Activated CD4-positive, CD25-positive, alpha-beta regulatory T cell treated with anti-CD3 and anti-CD28 coated beads, Interleukin-2, amount 50 U/mL, for 24 hours (primary cell): Measurements from ENCODE around the gene POLRMT.
"Not testable (repeated sequence)": the region's sequence is repeated elsewhere in the genome, so short reads cannot be mapped to it uniquely, and the experiment has no call there.

Experiments used
- ATAC-seq, 2 donors: fragments of 150-1000 bp; cut with Tn5 transposase; one replicate each; pipeline ENCODE4 v1.10.0; 2021; ENCODE audit warnings: mild to moderate bottlenecking in 1 of 2, moderate library complexity in 1 of 2

The POLRMT gene

GRCh38 chr19:590750-591098, 42.6 kb downstream of the POLRMT start:
- ATAC-seq = no peak

- ATAC-seq = peak; percentile 17 to 44
Observed at GRCh38 chr19:590396-590745, 43.0 kb downstream of the POLRMT start.

DNA sequence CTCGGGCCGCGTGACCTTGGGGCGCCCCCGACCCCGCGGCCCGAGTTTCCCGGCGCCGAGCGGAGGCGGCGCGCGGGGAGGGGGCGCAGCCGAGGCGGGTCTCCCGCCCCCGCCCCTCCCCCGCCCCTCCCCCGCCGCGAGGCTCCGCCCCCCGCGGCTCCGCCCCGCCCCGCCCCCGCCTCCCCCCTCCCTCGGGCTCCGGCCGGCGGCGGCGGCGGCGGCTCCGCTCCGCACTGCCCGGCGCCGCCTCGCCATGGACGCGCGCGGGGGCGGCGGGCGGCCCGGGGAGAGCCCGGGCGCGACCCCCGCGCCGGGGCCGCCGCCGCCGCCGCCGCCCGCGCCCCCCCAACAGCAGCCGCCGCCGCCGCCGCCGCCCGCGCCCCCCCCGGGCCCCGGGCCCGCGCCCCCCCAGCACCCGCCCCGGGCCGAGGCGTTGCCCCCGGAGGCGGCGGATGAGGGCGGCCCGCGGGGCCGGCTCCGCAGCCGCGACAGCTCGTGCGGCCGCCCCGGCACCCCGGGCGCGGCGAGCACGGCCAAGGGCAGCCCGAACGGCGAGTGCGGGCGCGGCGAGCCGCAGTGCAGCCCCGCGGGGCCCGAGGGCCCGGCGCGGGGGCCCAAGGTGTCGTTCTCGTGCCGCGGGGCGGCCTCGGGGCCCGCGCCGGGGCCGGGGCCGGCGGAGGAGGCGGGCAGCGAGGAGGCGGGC, 43.5 kb downstream of the POLRMT start, which contains the start of gene HCN2:
Gene HCN2 (plus strand): TSS at position 189 of the 703 bp plus-strand sequence. CDS start 65 bp downstream, at position 254.
- ATAC-seq = no peak

GRCh38 chr19:588741-589692, 44.3 kb downstream of the POLRMT start:
- ATAC-seq = no peak

DNA sequence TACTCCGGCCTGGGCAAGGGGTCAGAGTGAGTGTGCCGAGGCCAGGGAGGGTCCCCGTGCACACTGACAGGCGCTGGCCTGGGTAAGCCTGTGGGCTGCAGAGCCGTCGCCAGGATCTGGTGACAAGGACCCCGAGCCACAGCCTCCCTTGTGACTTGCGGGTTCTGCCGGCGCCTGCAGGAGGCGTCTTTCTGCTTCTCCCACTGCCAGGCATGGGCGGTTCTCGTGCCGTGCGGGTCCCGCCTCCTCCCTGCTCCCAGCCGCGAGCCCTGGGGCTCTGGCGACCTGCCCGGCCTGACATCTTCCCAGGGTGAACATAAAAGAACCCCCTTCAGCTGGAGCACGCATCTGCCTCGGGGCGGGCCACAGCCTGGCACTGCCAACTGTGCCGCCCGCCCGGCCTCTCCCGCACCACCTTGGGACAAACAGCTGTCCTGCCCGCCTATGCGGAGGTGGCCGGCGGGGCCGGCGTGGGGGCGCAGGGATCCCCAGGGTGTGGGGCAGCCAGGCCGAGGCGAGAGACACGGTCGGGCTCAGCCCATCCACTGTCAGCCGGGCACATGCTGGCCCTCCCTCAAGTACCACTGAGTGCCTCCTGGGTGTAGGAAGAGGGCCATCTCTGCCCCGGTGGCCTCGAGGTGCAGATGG, 45.1 kb downstream of the POLRMT start:
- peak; percentile 47 to 50 for ATAC-seq

- ATAC-seq = no peak
Observed at GRCh38 chr19:585551-586110, 47.7 kb downstream of the POLRMT start.

DNA sequence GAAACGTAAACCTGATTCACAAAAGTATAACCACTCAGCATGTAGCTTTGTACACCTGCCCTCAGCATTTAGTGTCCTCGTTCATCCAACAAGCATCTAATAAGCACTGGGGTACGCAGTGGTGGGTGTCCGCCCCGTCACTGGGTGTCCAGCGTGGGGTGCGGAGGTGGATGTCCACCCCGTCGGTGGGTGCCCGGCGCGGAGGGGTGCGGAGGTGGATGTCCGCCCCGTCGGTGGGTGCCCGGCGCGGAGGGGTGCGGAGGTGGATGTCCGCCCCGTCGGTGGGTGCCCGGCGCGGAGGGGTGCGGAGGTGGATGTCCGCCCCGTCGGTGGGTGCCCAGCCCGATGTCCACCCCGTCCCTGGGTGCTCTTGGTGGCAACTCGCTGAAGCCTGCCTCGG, 48.2 kb downstream of the POLRMT start:
- not testable (repeated sequence) for ATAC-seq

DNA sequence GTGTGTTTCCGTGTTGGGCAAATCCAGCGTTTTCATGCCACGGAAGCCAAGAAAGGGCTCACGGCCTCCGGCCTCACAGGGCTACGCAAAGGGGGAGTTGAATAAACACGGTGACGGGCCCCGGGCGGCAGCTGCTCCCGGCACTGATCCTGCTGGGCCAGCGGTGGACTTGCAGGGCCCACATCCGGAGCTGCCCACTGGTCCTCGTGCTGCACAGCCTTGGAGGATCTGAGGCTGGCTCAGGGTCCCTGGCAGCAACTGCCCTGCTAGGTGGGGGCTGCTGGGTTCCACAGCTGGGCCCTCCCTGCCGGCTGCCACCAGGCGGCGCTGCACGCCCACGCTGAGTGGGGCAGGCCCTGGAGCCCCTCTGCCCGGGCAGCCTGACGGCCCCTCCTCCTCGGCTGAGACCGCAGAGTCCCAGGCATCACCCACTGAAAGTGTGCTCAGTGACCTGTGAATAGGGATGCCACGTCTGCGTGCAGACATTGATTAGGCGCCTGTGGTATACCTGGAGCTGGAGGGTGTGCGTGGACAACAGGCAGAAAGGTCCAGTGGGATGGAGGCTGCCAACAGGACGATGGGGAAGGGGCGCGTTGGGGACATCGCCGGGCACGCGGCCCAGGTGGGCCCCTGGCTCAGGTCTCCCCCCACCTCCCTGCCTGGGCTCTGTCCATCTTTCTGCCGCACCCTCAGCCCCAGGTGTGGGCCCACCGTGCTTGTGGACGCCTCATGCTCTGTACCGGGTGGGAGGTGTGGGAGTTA, 48.9 kb downstream of the POLRMT start:
- peak; percentile 69 to 73 for ATAC-seq

GRCh38 chr19:583968-584239, 49.4 kb downstream of the POLRMT start:
- no peak for ATAC-seq

DNA sequence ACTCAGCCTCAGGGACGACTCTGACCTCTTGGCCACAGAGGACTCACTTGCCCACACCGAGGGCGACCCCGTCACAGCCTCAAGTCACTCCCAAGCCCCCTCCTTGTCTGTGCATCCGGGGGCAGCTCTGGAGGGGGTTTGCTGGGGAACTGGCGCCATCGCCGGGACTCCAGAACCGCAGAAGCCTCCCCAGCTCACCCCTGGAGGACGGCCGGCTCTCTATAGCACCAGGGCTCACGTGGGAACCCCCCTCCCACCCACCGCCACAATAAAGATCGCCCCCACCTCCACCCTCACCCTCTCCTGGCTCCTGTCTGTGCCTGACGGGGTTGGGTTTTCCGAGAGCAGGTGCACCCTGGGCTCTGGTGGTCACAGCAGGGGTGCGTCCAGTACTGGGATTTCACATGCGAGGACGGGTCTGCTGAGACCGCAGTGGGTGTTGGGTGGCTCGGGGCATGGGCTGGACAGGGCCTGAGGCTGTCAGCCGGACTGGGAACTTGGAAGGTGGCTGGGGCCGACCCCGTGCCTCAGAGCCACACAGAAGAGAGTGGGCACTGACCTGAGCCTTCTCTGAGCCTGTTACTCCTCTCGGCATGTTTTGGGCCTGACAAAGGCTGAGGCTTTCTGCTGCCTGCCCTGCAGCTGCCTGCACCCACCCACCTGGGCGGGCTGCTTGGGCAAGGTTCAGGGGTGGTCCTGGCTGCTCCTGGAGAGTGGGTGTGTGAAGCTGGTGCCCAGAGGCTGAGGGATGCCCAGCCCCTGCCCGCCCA, 50.0 kb downstream of the POLRMT start:
- ATAC-seq = no peak

DNA sequence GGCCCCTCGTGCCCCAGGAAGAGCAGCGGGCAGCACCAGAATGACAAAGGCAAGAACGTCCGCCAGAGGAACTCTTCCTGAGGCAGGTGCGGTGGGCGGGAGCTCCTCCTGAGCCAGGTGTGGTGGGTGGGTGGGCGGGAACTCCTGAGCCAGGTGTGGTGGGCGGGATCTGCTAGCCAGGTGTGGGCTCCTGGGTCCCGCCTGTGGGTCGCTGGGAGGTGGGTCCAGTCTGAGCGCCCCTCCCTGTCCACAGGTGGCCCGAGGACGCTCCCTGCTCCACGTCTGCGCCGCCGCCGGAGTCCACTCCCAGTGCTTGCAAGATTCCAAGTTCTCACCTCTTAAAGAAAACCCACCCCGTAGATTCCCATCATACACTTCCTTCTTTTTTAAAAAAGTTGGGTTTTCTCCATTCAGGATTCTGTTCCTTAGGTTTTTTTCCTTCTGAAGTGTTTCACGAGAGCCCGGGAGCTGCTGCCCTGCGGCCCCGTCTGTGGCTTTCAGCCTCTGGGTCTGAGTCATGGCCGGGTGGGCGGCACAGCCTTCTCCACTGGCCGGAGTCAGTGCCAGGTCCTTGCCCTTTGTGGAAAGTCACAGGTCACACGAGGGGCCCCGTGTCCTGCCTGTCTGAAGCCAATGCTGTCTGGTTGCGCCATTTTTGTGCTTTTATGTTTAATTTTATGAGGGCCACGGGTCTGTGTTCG, 50.7 kb downstream of the POLRMT start:
- ATAC-seq = no peak

DNA sequence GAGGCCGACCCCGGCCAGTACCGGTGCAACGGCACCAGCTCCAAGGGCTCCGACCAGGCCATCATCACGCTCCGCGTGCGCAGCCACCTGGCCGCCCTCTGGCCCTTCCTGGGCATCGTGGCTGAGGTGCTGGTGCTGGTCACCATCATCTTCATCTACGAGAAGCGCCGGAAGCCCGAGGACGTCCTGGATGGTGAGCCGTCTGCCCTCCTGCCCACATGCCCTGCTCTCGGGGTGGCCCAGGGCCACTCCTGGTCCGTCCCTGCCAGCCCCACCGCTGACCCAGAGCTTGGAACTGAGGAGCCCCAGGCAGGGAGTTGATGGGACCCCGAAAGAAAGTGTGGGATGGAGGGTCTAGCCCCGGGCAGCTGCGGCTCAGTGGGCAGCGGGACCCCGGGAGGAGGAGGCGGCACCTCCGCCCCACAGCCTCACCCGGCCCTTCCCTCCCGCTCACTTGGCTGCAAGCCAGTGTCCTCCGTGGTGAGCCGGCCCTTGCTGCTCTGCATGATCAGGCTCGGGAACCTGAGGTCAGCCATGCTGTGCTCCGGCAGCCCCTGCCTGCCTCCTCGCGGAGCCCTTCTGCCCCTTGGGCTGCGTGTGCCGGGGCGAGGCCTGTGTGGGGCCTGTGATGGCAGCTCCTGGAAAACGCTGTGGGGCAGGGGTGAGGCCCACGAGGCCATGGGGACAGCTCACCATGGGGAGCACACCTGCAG, 51.8 kb downstream of the POLRMT start:
- no peak for ATAC-seq

DNA sequence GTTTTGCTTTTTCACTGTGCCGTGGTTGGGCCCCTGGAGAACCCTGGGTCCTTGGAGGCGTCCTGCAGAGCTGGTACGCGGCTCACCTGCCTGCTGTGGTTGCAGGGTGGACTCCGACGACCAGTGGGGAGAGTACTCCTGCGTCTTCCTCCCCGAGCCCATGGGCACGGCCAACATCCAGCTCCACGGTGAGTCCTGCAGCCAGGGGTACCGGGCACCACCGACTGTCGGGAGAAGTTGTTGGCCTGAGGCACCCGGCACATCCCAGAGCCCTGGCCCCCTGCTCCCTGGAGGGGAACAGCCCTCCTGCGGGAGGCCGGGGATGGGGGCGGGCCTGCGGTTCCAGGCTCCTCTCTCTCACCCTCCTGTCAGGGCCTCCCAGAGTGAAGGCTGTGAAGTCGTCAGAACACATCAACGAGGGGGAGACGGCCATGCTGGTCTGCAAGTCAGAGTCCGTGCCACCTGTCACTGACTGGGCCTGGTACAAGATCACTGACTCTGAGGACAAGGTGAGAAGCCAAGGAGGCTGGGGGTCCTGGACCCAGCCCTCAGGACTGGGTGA, 53.0 kb downstream of the POLRMT start:
- no peak for ATAC-seq

DNA sequence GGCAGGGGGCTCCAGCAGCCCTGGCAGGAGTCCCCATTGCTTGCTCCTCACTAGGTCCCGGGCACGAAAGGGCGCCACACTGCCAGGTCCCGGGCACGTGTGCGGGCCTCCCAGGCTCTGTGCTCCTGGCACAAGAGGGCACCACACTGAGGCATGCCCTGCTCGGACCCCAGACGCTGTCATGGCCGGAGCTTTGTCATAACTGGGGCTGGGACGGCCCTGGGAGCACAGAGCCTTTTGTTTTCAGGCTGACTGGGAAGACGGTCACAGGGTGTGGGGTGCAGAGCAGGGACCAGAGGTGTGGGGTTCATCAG, 53.5 kb downstream of the POLRMT start:
- ATAC-seq = no peak

- no peak for ATAC-seq
Observed at GRCh38 chr19:579111-579841, 54.1 kb downstream of the POLRMT start.

- no peak for ATAC-seq
Observed at GRCh38 chr19:577439-578392, 55.6 kb downstream of the POLRMT start.

- no peak for ATAC-seq
Observed at GRCh38 chr19:576768-577438, 56.4 kb downstream of the POLRMT start.
